GM18526 (cell line): ENCODE data around the gene PRPF31.

Experiments
- POLR2A ChIP-seq: IDR thresholded peaks from 3 replicates; pipeline ENCODE4 v1.6.1; 2011; ENCODE audit not compliant: insufficient read length; ENCODE audit errors: extremely low read depth

PRPF31 gene, protein sequence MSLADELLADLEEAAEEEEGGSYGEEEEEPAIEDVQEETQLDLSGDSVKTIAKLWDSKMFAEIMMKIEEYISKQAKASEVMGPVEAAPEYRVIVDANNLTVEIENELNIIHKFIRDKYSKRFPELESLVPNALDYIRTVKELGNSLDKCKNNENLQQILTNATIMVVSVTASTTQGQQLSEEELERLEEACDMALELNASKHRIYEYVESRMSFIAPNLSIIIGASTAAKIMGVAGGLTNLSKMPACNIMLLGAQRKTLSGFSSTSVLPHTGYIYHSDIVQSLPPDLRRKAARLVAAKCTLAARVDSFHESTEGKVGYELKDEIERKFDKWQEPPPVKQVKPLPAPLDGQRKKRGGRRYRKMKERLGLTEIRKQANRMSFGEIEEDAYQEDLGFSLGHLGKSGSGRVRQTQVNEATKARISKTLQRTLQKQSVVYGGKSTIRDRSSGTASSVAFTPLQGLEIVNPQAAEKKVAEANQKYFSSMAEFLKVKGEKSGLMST

GRCh38 chr19:54115109-54116063 is at the start of gene PRPF31, which contains the start of gene TFPT:
Gene PRPF31, plus strand, starts transcription at chr19:54115754. Its CDS starts 2,525 bp downstream, at chr19:54118279.
Gene TFPT, minus strand, starts transcription at chr19:54115657. Its CDS starts 388 bp downstream, at chr19:54115269.
- TF ChIP-seq POLR2A: peak; percentile 74

DNA sequence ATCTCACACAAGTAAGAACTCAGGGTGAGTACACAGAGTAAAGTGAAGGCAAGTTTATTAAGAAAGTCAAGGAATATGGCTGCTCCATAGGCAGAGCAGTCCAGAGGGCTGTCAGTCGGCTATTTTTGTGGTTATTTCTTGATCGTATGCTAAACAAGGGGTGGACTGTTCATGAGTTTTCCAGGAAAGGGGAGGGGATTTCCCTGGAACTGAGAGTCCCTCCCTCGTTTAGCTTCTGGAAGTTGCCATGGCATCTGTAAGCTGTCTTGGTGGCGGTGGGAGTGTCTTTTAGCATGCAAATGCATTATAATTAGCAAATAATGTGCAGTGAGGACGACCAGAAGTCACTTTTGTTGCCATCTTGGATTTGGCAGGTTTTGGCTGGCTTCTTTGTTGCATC is 46.1 kb upstream of the PRPF31 start:
- no peak for TF ChIP-seq POLR2A

DNA sequence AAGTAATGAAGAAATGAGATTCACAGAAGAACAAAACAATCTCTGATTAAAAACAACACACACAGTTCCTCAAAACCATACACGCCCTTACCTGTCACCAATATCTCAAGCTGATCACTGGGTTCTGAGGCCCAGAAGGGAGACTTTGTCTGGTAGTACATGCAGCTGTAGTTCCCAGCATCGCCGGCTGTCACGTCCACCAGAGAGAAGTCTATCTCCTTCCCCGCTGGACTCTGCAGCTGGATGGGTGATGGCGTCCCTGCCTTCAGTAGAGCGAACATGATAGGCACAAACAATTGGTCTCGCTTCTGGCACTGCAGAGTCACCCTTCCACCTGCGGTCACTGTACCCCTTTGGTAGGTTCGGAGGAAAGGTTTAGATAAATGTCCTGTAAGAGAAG is 41.7 kb upstream of the PRPF31 start:
- no peak for TF ChIP-seq POLR2A

GRCh38 chr19:54074851-54075250 is 40.7 kb upstream of the PRPF31 start:
- TF ChIP-seq POLR2A: no peak

GRCh38 chr19:54077334-54077733 is 38.2 kb upstream of the PRPF31 start:
- TF ChIP-seq POLR2A: no peak

GRCh38 chr19:54081032-54081431 is 34.5 kb upstream of the PRPF31 start, which contains the start of gene TARM1:
Gene TARM1, minus strand, starts transcription at chr19:54081365. Its CDS starts 25 bp downstream, at chr19:54081340.
- no peak for TF ChIP-seq POLR2A

- TF ChIP-seq POLR2A: no peak
These were observed 31.1 kb upstream of the PRPF31 start for GRCh38 chr19:54084410-54084809.

GRCh38 chr19:54094426-54095000 is 21.0 kb upstream of the PRPF31 start:
- TF ChIP-seq POLR2A: no peak

- no peak for TF ChIP-seq POLR2A
These were observed 20.3 kb upstream of the PRPF31 start for GRCh38 chr19:54095136-54095858.

DNA sequence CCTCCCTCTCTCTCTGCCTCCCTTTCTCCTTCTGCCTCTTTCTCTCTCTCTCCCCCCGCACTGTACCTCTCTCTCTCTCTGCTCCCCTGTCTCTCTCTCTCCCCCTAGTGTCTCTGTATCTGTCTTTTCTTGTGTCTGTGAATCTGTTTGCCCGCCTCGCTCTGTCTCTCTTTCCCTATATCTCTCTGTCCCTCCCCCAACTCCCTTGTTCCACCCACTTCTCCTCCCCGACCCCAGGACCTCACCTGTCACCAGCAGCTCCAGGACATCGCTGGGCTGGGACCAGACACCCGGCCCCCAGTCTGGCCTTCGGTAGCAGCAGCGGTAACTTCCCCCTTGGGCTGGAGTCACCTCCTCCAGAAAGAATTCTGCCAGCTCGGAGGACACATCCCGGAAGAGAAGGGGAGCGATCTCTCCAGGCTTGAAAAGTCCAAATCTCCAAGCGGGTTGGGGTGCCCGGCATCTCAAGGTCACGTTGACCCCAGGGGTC is 18.9 kb upstream of the PRPF31 start:
- TF ChIP-seq POLR2A: no peak

GRCh38 chr19:54099190-54099902 is 16.2 kb upstream of the PRPF31 start:
- TF ChIP-seq POLR2A: no peak

DNA sequence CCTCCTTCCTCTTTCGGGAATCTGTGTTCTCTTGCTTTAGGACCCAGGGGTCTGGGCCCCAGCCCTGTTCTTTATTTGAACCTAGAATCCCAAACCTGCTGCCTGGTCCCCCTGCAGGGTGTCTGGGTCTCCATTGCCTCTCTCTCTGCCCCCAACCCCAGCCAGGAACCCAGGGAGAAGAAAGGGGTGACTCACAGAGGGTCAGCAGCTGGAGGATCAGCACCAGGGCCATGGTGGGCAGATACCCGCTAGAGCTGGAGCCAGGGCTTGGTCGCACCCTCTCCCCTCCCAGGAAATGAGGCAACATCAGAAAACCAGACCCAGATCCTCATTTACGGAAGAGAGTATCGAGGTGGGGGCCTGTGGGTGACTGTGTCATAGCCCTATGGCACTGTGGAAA is 15.0 kb upstream of the PRPF31 start, which contains the start of gene OSCAR:
OSCAR (minus strand) TSS at position 243 of the 400 bp plus-strand sequence; CDS start at position 232, 11 bp downstream.
- no peak for TF ChIP-seq POLR2A

DNA sequence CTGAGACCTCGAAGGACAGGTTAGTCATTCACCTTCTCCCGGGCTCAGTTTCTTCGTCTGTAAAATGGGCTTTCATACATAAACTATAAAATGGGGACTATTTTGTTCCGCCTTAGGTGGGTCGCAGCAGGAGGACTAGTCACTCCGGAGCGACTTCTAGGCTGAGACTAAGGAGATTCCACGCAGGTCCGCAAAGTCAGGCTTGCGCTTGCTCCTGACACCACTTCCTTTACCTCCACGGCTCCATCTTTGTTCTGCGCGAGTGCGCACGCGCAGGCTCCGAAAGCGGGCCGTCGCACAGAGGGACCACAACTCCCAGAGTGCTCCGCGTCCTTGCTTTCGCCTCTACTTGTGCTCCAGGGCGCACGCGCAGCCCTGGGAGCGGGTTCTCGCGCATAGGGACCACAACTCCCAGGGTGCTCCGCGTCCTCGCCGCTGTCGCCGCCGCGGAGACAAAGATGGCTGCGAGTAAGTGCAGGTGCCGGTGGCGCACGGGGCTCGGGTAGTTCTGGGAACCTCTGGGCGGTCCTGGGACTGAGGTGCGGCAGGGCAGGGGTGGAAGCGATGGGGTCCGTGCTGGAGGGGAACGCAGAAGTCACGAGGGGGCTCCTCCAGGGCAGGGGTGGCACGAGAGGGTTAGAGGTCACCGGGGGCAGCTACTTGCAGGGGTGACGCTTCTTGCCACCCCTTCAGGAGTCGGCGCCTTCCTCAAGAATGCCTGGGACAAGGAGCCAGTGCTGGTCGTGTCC is 13.0 kb upstream of the PRPF31 start, which contains the start of gene NDUFA3:
NDUFA3 (plus strand) TSS at position 435 of the 749 bp plus-strand sequence; CDS start at position 459, 24 bp downstream.
- TF ChIP-seq POLR2A: peak; percentile 86
